Stromal cell of bone marrow (primary cell): ENCODE results near the gene GOLGA3.
A peak's percentile ranks its signal among the peaks of the same experiment; 100 is the strongest.
"Not testable (repeated sequence)": the region's sequence is repeated elsewhere in the genome, so short reads cannot be mapped to it uniquely, and the experiment has no call there.

ENCODE experiments used
- DNase-seq: peaks from one replicate; pipeline ENCODE4 v3.0.0-alpha.2; 2012; ENCODE audit warnings: low read depth

GOLGA3 gene, protein sequence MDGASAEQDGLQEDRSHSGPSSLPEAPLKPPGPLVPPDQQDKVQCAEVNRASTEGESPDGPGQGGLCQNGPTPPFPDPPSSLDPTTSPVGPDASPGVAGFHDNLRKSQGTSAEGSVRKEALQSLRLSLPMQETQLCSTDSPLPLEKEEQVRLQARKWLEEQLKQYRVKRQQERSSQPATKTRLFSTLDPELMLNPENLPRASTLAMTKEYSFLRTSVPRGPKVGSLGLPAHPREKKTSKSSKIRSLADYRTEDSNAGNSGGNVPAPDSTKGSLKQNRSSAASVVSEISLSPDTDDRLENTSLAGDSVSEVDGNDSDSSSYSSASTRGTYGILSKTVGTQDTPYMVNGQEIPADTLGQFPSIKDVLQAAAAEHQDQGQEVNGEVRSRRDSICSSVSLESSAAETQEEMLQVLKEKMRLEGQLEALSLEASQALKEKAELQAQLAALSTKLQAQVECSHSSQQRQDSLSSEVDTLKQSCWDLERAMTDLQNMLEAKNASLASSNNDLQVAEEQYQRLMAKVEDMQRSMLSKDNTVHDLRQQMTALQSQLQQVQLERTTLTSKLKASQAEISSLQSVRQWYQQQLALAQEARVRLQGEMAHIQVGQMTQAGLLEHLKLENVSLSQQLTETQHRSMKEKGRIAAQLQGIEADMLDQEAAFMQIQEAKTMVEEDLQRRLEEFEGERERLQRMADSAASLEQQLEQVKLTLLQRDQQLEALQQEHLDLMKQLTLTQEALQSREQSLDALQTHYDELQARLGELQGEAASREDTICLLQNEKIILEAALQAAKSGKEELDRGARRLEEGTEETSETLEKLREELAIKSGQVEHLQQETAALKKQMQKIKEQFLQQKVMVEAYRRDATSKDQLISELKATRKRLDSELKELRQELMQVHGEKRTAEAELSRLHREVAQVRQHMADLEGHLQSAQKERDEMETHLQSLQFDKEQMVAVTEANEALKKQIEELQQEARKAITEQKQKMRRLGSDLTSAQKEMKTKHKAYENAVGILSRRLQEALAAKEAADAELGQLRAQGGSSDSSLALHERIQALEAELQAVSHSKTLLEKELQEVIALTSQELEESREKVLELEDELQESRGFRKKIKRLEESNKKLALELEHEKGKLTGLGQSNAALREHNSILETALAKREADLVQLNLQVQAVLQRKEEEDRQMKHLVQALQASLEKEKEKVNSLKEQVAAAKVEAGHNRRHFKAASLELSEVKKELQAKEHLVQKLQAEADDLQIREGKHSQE (N-terminal part only)

DNA sequence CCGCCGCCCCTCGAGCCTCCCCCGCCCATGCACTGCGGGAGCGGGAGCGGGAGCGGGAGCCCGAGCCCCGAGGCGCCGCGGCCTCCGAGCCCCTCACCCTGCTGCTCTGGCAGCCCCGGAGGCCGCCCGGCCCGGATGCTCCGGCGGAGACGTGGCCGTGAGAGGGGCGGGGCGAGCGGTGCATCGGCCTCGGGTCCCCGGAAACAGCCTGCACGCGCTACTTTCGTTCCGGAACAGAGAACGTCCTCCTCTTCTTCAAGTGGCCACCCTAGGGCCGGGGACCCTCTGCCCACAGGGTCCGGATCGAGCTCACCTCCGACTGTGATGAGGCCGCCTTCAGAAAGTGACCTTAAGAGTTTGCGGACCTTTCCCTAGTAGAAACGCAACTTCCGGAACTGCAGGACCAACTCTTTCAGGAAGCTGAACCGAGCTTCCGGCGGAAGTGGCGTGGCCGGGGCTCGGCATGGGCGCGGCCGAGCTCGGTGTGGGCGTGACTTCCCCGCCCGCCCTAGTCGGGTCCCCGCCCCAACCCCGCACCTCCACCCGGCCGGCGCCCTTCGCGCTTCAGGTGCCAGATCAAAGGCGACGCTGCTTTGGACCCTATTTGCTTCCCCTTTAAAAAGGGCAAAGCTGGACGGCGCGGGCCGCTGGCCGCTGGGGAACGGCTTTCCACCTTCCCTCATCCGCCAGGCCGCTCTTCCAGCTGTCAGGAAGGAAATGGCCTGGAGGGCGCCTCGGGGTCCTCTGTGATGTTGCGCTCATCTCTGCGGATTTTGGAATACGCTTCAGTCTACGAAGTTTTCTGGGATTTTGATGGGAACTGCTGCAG is at the start of gene GOLGA3:
Gene GOLGA3, minus strand, starts transcription at position 164 of the 829 bp plus-strand sequence. CDS start 6,741 bp downstream, outside the sequence.
- peak; percentile 84 for DNase-seq

DNA sequence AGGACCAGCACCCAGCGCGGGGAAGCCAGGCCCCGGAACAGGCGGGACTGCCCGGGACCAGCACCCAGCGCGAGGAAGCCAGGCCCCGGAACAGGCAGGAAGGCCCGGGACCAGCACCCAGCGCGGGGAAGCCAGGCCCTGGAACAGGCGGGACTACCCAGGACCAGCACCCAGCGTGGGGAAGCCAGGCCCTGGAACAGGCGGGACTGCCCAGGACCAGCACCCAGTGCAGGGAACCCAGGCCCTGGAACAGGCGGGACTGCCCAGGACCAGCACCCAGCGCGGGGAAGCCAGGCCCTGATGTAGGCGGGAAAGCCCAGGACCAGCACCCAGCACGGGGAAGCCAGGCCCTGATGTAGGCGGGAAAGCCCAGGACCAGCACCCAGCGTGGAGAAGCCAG is 46.0 kb upstream of the GOLGA3 start:
- DNase-seq = not testable (repeated sequence)

DNA sequence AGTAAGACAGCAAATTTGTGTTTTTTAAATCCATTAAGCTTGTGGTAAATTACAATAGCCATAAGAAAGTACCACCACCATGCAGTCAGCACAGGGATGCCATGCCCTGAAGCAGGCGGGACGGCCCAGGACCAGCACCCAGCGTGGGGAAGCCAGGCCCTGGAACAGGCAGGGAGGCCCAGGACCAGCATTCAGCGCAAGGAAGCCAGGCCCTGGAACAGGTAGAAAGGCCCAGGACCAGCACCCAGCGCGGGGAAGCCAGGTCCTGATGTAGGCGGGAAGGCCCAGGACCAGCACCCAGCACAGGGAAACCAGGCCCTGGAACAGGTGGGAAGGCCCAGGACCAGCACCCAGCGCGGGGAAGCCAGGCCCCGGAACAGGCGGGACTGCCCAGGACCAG is 45.5 kb upstream of the GOLGA3 start:
- no peak for DNase-seq

- no peak for DNase-seq
Measured at GRCh38 chr12:132873724-132874123, 45.1 kb upstream of the GOLGA3 start.

- no peak for DNase-seq
Measured at GRCh38 chr12:132872975-132873421, 44.3 kb upstream of the GOLGA3 start.

GRCh38 chr12:132872073-132872855 is 43.6 kb upstream of the GOLGA3 start:
- DNase-seq = no peak

DNA sequence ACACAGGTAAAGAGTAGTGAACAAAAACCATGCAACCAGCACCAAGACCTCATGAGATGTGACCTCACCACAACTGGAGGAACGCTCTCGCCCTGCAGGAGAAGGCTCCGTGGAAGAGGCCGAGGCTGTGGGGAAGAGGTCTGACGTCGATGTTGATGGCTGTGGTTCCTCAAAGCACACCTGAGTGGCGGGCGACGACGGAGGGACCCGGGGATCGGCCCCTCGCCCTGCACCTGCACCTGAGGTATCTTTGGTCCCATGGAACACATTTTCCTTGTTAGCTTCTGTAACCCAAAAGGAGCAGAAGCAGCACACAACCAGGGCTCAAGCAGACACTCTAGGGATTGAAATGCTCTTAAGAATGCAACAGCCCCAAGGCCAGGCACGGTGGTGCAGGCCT is 40.9 kb upstream of the GOLGA3 start:
- no peak for DNase-seq

DNA sequence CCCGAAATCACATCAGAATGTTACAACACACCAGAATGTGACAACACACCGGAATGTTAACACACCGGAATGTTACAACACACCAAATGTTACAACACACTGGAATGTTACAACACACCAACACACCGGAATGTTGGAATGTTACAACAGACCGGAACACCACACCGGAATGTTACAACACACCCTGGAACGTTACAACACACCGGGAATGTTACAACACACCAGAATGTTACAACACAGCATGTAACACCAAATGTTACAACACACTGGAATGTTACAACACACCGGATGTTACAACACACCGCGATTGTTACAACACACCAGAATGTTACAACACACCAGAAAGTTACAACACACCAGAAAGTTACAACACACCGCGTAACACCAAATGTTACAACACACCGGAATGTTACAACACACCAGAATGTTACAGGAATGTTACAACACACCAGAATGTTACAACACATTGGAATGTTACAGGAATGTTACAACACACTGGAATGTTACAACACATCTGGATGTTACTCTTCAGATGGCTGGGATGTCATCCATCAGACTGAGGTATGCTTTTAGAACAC is 37.7 kb upstream of the GOLGA3 start:
- DNase-seq = no peak

- no peak for DNase-seq
Measured at GRCh38 chr12:132861558-132861957, 32.9 kb upstream of the GOLGA3 start.

DNA sequence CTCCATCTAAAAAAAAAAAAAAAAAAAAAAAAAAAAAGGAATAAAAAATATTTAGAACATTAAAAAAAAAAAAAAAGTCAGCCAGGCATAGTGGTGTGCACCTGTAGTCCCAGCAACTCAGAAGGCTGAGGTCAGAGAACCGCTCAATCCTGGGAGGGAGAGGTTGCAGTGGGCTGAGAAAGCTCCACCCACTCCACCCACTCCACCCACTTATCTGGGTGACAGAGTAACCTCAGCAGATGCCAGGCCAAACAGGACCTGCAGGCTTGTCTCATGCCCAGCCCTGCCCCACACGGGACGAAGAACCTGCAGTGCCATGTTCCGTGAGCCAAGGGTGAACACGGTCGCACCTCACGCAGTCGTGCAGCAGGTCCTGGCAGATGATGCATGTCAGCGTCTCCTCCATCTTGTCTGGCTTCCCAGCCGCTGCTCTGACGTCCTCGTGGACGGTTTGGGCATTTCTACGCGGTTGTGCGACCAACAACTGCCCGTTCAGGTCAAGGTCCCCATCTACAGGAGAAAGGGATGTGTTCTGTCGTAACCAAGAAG is 30.1 kb upstream of the GOLGA3 start:
- no peak for DNase-seq

- not testable (repeated sequence) for DNase-seq
Measured at GRCh38 chr12:132857019-132857418, 28.4 kb upstream of the GOLGA3 start.

- DNase-seq = no peak
Measured at GRCh38 chr12:132856581-132856980, 27.9 kb upstream of the GOLGA3 start.

GRCh38 chr12:132855211-132855610 is 26.5 kb upstream of the GOLGA3 start:
- not testable (repeated sequence) for DNase-seq

DNA sequence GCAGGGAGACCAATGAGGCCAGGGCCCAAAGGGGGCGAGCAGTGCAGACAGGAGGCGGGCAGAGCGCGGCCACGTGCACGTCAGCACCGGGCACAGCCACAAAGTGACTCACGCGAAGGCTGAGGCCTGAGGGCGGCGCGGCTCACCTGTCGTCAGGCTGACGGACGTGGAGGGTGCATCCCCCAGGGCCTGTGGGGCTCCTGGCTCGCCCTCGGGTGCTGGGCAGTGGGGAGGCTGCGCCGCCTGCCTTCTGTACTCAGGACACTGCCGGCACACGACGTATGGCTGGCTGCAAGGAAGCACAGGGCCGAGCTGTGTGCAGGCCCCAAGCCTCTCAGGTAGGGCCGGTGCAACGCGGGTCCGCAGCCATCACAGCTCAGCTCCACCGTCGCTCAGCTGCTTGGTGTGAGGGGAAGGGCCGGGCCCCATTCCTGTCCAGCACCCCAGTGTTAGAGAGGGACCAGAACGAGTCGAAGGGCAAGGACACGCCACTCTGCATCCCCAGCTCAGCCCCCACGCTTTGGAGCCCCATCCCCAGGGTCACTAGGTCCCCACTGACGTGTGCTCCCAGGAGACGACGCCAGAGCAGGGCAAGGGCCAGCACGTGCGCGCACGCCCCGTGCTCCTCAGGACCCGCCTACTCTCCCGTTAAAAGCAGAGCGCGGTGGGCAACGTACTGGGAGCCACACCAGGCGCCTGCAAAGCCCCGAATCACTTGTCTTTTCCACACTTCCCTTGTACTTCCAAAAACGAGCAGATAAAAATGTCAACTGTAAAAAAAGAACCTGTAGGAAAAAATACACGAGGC is 24.8 kb upstream of the GOLGA3 start:
- no peak for DNase-seq

GRCh38 chr12:132852496-132852895 is 23.8 kb upstream of the GOLGA3 start:
- DNase-seq = no peak

- DNase-seq = no peak
Measured at GRCh38 chr12:132851465-132851864, 22.8 kb upstream of the GOLGA3 start.

- no peak for DNase-seq
Measured at GRCh38 chr12:132850291-132850690, 21.6 kb upstream of the GOLGA3 start.

DNA sequence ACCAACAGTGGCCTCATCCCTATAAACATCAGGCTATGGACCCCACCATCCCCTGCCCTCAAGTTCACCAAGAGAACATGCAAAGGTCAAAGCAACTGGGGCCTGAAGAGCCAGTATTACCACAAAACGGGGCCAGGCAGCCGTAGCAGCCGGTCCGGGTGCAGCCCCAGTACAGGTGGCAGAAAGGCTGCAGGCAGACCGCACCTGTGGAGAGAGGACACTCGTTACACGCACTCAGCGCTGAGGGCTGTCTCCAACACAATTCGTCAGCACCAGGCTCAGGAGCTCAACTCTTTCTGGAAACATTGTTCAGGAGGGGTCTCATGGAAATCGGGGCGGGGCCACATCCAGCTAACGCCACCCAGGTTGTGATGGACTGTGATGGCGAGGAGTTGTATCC is 19.9 kb upstream of the GOLGA3 start:
- no peak for DNase-seq
